Parathyroid adenoma (tissue), 2 donors: Measurements from ENCODE around the gene COMMD1.

Experiments used
- H2AFZ ChIP-seq: fragments of 300-600 bp; sonication (generic); one replicate; pipeline ENCODE4 v1.7.0; 2017; ENCODE audit warnings: antibody characterized with exemption, mild to moderate bottlenecking
- H3K27ac ChIP-seq: fragments of 300-600 bp; sonication (generic); one replicate; pipeline ENCODE4 v1.7.0; 2017
- H3K27me3 ChIP-seq: fragments of 300-600 bp; sonication (generic); one replicate; pipeline ENCODE4 v1.7.0; 2017; ENCODE audit warnings: low read length; ENCODE audit not compliant: control insufficient read depth, insufficient read depth
- H3K36me3 ChIP-seq: fragments of 300-600 bp; sonication (generic); one replicate; pipeline ENCODE4 v1.7.0; 2017; ENCODE audit warnings: low read length; ENCODE audit not compliant: control insufficient read depth, insufficient read depth
- H3K4me1 ChIP-seq: fragments of 300-600 bp; sonication (generic); one replicate; pipeline ENCODE4 v1.7.0; 2017; ENCODE audit warnings: control low read depth
- H3K4me2 ChIP-seq: fragments of 300-600 bp; sonication (generic); one replicate; pipeline ENCODE4 v1.7.0; 2017; ENCODE audit warnings: low read length
- H3K4me3 ChIP-seq: fragments of 300-600 bp; sonication (generic); one replicate; pipeline ENCODE4 v1.7.0; 2017; ENCODE audit warnings: low read depth, low read length
- H3K79me2 ChIP-seq: fragments of 300-600 bp; sonication (generic); one replicate; pipeline ENCODE4 v1.7.0; 2017; ENCODE audit warnings: control low read depth
- H3K9ac ChIP-seq: fragments of 300-600 bp; sonication (generic); one replicate; pipeline ENCODE4 v1.7.0; 2017; ENCODE audit warnings: mild to moderate bottlenecking
- H3K9me3 ChIP-seq: fragments of 300-600 bp; sonication (generic); one replicate; pipeline ENCODE4 v1.7.0; 2017; ENCODE audit warnings: low read length; ENCODE audit not compliant: control insufficient read depth
- TF ChIP-seq, protein P1 (sequence below): fragments of 300-600 bp; sonication (generic); IDR thresholded peaks from one replicate; pipeline ENCODE4 v1.7.0; 2017; ENCODE audit warnings: antibody characterized with exemption, mild to moderate bottlenecking
- donor health status: primary hyperparathyroidism.

Gene COMMD1

DNA sequence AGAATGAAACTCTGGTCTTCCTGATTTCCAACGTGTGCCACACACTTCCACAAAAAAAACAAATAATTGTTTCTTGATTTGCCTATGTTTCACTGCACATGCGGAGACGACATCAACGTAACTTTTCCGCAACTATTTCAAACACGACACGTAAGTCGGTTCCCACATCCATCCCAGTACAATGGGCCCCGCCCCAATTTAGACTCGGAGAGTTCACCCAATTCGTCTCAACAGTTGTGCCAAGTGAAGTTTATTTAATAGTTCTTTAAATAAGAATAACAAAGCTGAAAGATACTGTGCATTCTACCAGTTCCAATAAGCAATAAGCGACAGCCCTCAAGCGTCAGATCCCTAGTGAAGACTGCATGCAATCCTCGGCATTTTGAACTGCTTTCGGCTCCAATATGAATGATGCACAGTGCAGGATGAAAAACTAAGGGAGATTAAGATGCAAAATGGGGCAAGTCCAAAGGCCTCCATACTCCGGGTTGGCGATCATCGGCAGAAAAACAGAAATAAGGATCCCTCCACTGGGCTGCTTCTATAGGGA is 17.7 kb upstream of the COMMD1 start:
- Histone ChIP-seq H3K4me2 (peak overlapping the region; percentile 60), H3K4me1 (peaks cover 10% of the 10 kb centered on the region), H3K9ac (peak overlapping the region; percentile 20), H2AFZ (peak overlapping the region; percentile 91), H3K27ac (peak overlapping the region; percentile 94), H3K36me3 (no peaks in the 10 kb centered on the region), H3K27me3 (no peaks in the 10 kb centered on the region), H3K4me3 (peak overlapping the region; percentile 89), H3K79me2 (peaks cover 22% of the 10 kb centered on the region), H3K9me3 (no peaks in the 10 kb centered on the region)
- TF ChIP-seq, protein P1, sequence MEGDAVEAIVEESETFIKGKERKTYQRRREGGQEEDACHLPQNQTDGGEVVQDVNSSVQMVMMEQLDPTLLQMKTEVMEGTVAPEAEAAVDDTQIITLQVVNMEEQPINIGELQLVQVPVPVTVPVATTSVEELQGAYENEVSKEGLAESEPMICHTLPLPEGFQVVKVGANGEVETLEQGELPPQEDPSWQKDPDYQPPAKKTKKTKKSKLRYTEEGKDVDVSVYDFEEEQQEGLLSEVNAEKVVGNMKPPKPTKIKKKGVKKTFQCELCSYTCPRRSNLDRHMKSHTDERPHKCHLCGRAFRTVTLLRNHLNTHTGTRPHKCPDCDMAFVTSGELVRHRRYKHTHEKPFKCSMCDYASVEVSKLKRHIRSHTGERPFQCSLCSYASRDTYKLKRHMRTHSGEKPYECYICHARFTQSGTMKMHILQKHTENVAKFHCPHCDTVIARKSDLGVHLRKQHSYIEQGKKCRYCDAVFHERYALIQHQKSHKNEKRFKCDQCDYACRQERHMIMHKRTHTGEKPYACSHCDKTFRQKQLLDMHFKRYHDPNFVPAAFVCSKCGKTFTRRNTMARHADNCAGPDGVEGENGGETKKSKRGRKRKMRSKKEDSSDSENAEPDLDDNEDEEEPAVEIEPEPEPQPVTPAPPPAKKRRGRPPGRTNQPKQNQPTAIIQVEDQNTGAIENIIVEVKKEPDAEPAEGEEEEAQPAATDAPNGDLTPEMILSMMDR: no peak

DNA sequence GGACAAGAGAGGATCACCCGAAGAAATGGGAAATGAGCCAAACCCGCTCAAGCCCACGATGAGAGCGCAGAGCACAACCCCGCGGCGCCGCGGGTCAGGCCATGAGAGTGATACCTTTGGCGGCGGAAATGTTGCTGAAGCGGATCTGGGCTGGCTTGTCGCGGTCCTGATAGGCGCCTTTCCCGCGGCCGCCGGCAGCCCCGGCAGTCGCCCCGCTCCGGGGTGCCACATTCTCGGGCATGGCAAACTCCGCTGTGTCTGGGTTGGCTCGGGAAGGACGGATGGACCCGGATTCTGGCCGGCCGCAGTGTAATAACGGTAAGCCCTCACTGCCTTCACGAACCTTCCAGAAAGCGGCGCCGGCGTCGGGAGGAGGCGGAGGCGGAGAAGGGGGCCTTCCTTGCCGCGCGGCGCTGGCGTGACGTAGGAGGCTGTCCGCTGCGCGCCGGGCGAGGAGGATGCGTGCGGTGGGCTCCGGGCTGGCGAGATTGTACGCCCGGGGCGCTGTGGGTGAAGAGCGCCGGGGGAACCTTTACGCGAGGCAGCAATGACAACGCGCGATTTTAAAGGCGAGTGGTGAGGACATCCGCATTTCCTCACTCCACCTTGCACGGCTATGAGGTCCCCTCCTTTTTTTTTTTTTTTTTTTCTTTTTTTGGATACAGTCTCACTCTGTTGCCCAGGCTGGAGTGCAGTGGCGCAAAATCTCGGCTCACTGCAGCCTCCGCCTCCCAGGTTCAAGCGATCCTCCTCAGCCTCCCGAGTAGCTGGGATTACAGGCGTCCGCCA is 17.0 kb upstream of the COMMD1 start, which contains the start of gene CCT4:
Gene CCT4 (minus strand): TSS at position 390 of the 789 bp plus-strand sequence. CDS start 149 bp downstream, at position 241.
- peak within 1 kb of the TSS; percentile 94 for H3K27ac ChIP-seq
- no peaks in the 10 kb centered on the region for H3K9me3 ChIP-seq
- no peaks in the 10 kb centered on the region for H3K36me3 ChIP-seq
- peak within 1 kb of the TSS; percentile 89 for H3K4me3 ChIP-seq
- peak within 1 kb of the TSS; percentile 91 for H2AFZ ChIP-seq
- peak within 1 kb of the TSS; percentile 20 for H3K9ac ChIP-seq
- peaks cover 22% of the 10 kb centered on the region for H3K79me2 ChIP-seq
- H3K4me1 ChIP-seq: peaks cover 10% of the 10 kb centered on the region
- peak within 1 kb of the TSS; percentile 60 for H3K4me2 ChIP-seq
- TF ChIP-seq, protein P1: no peak
- no peaks in the 10 kb centered on the region for H3K27me3 ChIP-seq

DNA sequence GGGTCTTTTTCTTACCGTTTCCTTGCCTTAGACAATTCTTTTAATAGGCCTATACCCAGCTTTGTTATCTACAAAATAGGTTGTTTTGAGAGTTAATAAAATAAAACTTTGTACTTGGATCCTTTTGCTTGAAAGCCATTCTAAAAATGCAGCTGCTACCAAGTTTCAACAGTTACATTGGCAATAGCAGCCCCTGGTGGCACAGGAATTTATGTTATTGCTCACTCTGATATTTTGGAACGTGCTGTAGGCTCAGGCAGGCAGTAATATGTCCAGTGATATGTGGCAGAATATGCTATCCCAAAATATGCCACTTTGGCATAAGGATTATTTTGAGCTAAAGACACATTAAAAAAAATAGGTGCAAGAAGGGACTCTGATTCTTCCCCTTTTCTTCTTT is 6.7 kb upstream of the COMMD1 start:
- Histone ChIP-seq H3K4me3 (no peak overlapping the region), H3K79me2 (no peaks in the 10 kb centered on the region), H3K9ac (no peak overlapping the region), H3K36me3 (no peaks in the 10 kb centered on the region), H2AFZ (no peak overlapping the region), H3K9me3 (no peaks in the 10 kb centered on the region), H3K27me3 (no peaks in the 10 kb centered on the region), H3K27ac (no peak overlapping the region), H3K4me2 (no peak overlapping the region), H3K4me1 (no peaks in the 10 kb centered on the region)
- TF ChIP-seq, protein P1: no peak

DNA sequence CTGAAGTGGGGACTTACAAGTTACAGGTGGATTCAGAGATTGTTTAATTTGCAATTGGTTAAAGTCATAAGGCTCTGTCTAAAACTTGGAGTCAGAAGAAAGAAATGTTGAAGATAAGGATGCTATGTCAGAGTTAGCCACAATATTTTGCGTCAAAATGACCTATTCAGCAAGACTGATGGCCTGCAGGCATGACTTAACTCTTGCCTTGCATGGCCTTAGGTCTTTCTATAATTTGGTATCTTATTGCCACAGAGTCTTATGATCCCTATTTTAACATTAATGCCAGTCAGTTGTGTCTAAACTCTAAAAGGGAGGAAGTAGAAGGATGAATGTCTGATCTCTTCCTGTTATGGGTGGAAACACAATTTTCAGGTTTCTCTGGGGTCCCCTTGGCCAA is 5.2 kb upstream of the COMMD1 start:
- no peak overlapping the region for H3K27ac ChIP-seq
- peaks cover 3% of the 10 kb centered on the region for H3K79me2 ChIP-seq
- no peaks in the 10 kb centered on the region for H3K4me1 ChIP-seq
- H3K9ac ChIP-seq: no peak overlapping the region
- H3K4me2 ChIP-seq: no peak overlapping the region
- H3K4me3 ChIP-seq: no peak overlapping the region
- H2AFZ ChIP-seq: no peak overlapping the region
- TF ChIP-seq, protein P1: no peak
- H3K9me3 ChIP-seq: no peaks in the 10 kb centered on the region
- no peaks in the 10 kb centered on the region for H3K36me3 ChIP-seq
- no peaks in the 10 kb centered on the region for H3K27me3 ChIP-seq

DNA sequence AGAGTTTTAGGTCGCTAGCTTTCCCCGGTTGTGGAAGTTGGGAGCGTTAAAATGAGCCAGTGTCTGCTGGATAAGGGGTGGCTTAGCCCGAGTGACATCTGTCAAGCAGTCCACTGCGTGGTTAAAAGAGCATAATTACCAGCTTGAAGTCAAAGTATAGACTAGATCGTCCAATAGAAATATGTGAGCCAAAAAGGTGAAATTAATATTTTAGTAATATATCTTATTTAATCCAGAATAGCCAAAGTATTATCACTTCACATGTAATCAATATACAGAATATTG is 654 bp downstream of the COMMD1 start:
- Histone ChIP-seq H3K4me2 (peak overlapping the region; percentile 64), H2AFZ (peak overlapping the region; percentile 98), H3K9ac (peak overlapping the region; percentile 32), H3K79me2 (peaks cover 5% of the 10 kb centered on the region), H3K36me3 (no peaks in the 10 kb centered on the region), H3K9me3 (no peaks in the 10 kb centered on the region), H3K27me3 (no peaks in the 10 kb centered on the region), H3K4me3 (peak overlapping the region; percentile 81), H3K4me1 (no peaks in the 10 kb centered on the region), H3K27ac (peak overlapping the region; percentile 62)
- TF ChIP-seq, protein P1: no peak
